Lung (tissue), 12 donors: ENCODE data around the gene ESYT3. TPM values are rescaled to one million over a fixed set of nuclear protein-coding genes. Genes with fewer than 3 reads are reported as not detected.

Source experiments
- ATAC-seq: fragments of 200-7000 bp; cut with Tn5 transposase; one replicate; pipeline ENCODE4 v1.9.1; 2020; ENCODE audit warnings: moderate number of reproducible peaks; ENCODE audit not compliant: insufficient read depth, low FRiP score
- DNase-seq, 3 donors: peaks; one replicate each; pipeline ENCODE4 v3.0.0-alpha.2; 2013 to 2017
- H3K27ac ChIP-seq, 2 donors: one replicate each; pipeline ENCODE4 v1.5.1; 2013; ENCODE audit warnings: mild to moderate bottlenecking in 2 of 2, moderate library complexity in 2 of 2, control low read depth in 1 of 2, inconsistent platforms in 1 of 2, low read depth in 1 of 2, low read length in 1 of 2
- H3K27me3 ChIP-seq, 3 donors: one replicate each; pipeline ENCODE4 v1.5.1; 2013; ENCODE audit warnings: low read length in 2 of 3; ENCODE audit not compliant: control insufficient read depth in 3 of 3, insufficient read depth in 3 of 3
- H3K36me3 ChIP-seq, 4 donors: one replicate each; pipeline ENCODE4 v1.5.1; 2013; ENCODE audit warnings: low read length in 4 of 4, mild to moderate bottlenecking in 1 of 4, moderate library complexity in 1 of 4; ENCODE audit not compliant: control insufficient read depth in 4 of 4, insufficient read depth in 4 of 4
- H3K4me1 ChIP-seq, 5 donors: one replicate each; pipeline ENCODE4 v1.5.1; 2013; ENCODE audit warnings: low read length in 5 of 5, mild to moderate bottlenecking in 2 of 5, moderate library complexity in 1 of 5; ENCODE audit not compliant: control insufficient read depth in 5 of 5, insufficient read depth in 5 of 5
- H3K4me3 ChIP-seq: one replicate; pipeline ENCODE4 v1.5.1; 2013; ENCODE audit warnings: mild to moderate bottlenecking, control low read depth, moderate library complexity
- H3K9ac ChIP-seq, 2 donors: one replicate each; pipeline ENCODE4 v1.5.1; 2013; ENCODE audit warnings: low read length in 2 of 2, control low read depth in 1 of 2; ENCODE audit not compliant: insufficient read depth in 1 of 2
- H3K9me3 ChIP-seq, 4 donors: one replicate each; pipeline ENCODE4 v1.5.1; 2013; ENCODE audit warnings: low read length in 3 of 4, mild to moderate bottlenecking in 1 of 4, moderate library complexity in 1 of 4; ENCODE audit not compliant: control insufficient read depth in 4 of 4, insufficient read depth in 3 of 4
- WGBS, 2 donors: extraction: QIAGEN DNeasy Blood & Tissue Kit; methylation state at CpG; one replicate each; pipeline ENCODE4 v1.1.7; 2013; 5-methylcytosine and 5-hydroxymethylcytosine counted together
- polyA plus RNA-seq, 2 donors: library from polyadenylated mRNA; stranded (reverse); fragments of 200-250 nt; gene quantifications; one replicate each; pipeline ENCODE4 v1.2.1, GENCODE V29; 2013
- total RNA-seq, 2 donors: library from RNA; depleted of rRNA in 1 of 2; stranded (reverse); fragments of >200 nt in 1 of 2; gene quantifications; one replicate each; pipeline ENCODE4 v1.2.1, GENCODE V29; 2014 to 2021
- TF ChIP-seq, protein P1 (sequence below): IDR thresholded peaks from 2 replicates; pipeline ENCODE4 v1.5.1; 2012; ENCODE audit warnings: mild to moderate bottlenecking; ENCODE audit errors: control extremely low read depth, extremely low read depth
- donor health status: control.
- donor health status: control.
- donor health status: Bipolar disorder and iron deficiency.
- donor health status: healthy.
- donor health status: DM: yes; HTN: yes; CAD: no.

ESYT3 gene
- total and polyA plus RNA-seq, 4 donors: 5.7 to 71.0 (median 27.0) TPM

DNA sequence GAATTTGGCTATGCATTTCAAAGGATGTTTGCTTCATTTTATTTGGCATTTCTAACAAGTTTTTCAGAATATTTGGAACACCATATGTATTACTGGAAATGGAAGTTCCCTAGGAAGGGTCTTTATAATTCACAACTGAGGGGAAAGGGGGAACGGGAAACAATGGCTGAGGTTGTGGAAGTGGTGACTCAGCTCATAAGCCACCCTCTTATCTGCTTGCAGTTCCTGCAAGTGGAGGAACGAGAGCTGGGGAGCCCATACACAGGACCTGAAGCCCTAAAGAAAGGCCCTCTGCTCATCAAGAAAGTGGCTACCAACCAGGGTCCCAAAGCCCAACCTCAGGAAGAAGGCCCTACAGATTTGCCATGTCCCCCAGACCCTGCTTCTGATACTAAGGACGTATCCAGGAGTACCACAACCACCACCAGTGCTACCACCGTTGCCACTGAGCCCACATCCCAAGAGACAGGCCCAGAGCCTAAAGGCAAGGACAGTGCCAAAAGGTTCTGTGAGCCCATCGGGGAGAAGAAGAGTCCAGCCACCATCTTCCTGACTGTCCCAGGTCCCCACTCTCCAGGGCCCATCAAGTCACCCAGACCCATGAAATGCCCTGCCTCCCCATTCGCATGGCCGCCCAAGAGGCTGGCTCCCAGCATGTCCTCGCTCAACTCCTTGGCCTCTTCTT is 37.9 kb downstream of the ESYT3 start:
- H3K36me3 ChIP-seq: peaks cover 0 to 12% (median 0%) of the 10 kb centered on the region in 4 donors
- H3K9me3 ChIP-seq: no peaks in the 10 kb centered on the region
- DNase-seq (no peak), ATAC-seq (no peak)
- 84 to 86% methylated on average over 8 of the region's 8 CpGs for WGBS, 2 donors
- TF ChIP-seq, protein P1, sequence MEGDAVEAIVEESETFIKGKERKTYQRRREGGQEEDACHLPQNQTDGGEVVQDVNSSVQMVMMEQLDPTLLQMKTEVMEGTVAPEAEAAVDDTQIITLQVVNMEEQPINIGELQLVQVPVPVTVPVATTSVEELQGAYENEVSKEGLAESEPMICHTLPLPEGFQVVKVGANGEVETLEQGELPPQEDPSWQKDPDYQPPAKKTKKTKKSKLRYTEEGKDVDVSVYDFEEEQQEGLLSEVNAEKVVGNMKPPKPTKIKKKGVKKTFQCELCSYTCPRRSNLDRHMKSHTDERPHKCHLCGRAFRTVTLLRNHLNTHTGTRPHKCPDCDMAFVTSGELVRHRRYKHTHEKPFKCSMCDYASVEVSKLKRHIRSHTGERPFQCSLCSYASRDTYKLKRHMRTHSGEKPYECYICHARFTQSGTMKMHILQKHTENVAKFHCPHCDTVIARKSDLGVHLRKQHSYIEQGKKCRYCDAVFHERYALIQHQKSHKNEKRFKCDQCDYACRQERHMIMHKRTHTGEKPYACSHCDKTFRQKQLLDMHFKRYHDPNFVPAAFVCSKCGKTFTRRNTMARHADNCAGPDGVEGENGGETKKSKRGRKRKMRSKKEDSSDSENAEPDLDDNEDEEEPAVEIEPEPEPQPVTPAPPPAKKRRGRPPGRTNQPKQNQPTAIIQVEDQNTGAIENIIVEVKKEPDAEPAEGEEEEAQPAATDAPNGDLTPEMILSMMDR: no peak
- H3K4me1 ChIP-seq: peaks cover 0 to 10% (median 0%) of the 10 kb centered on the region in 5 donors
- no peak overlapping the region for H3K4me3 ChIP-seq
- H3K9ac ChIP-seq: no peak overlapping the region
- peak overlapping the region in 1 of 2 donors; percentile 38 for H3K27ac ChIP-seq
- no peaks in the 10 kb centered on the region for H3K27me3 ChIP-seq

DNA sequence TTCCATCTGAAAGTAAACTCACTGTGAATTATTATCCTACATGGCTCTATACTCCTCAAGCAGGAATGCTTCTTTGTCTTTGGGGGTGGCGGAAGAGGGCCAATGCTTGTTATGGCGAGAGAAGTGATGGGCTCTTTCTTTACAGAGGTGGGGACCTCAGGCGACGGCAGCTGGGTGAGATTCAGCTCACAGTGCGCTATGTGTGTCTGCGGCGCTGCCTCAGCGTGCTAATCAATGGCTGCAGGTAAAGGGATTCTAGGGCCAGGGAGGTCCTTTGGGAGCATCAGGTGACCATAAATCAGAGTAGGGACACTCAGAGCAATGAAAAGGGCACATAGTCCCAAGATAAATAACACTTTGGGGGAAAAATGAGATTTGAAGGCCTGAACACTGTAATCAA is 39.0 kb downstream of the ESYT3 start:
- no peaks in the 10 kb centered on the region for H3K9me3 ChIP-seq
- H3K27ac ChIP-seq: peak overlapping the region in 1 of 2 donors; percentile 7
- H3K4me1 ChIP-seq: peaks cover 0 to 12% (median 0%) of the 10 kb centered on the region in 5 donors
- H3K36me3 ChIP-seq: peaks cover 0 to 9% (median 0%) of the 10 kb centered on the region in 4 donors
- no peaks in the 10 kb centered on the region for H3K27me3 ChIP-seq
- WGBS, 2 donors: 97 to 98% methylated on average over 8 of the region's 8 CpGs
- DNase-seq: no peak
- H3K4me3 ChIP-seq: no peak overlapping the region
- TF ChIP-seq, protein P1: no peak
- no peak overlapping the region for H3K9ac ChIP-seq
- no peak for ATAC-seq

GRCh38 chr3:138474163-138474562 is 39.7 kb downstream of the ESYT3 start:
- H3K36me3 ChIP-seq: peaks cover 0 to 5% (median 0%) of the 10 kb centered on the region in 4 donors
- DNase-seq (peak; percentile 61 to 87 (median 83)), ATAC-seq (peak; percentile 38)
- TF ChIP-seq, protein P1: no peak
- 40 to 49% methylated on average over 6 of the region's 6 CpGs for WGBS, 2 donors
- no peaks in the 10 kb centered on the region for H3K9me3 ChIP-seq
- H3K27ac ChIP-seq: peak overlapping the region in 1 of 2 donors; percentile 67
- H3K9ac ChIP-seq: no peak overlapping the region
- no peaks in the 10 kb centered on the region for H3K27me3 ChIP-seq
- H3K4me3 ChIP-seq: no peak overlapping the region
- H3K4me1 ChIP-seq: peaks cover 0 to 9% (median 0%) of the 10 kb centered on the region in 5 donors

- DNase-seq (no peak), ATAC-seq (no peak)
- Histone ChIP-seq H3K4me3 (no peak overlapping the region), H3K27me3 (no peaks in the 10 kb centered on the region), H3K36me3 (peaks cover 0 to 5% (median 0%) of the 10 kb centered on the region in 4 donors), H3K9me3 (no peaks in the 10 kb centered on the region), H3K4me1 (peaks cover 0 to 4% (median 0%) of the 10 kb centered on the region in 5 donors), H3K9ac (no peak overlapping the region), H3K27ac (peak overlapping the region in 1 of 2 donors; percentile 15)
- 75 to 95% methylated on average over 2 of the region's 2 CpGs for WGBS, 2 donors
- TF ChIP-seq, protein P1: no peak
These were observed 42.1 kb downstream of the ESYT3 start for GRCh38 chr3:138476526-138476925.
